GM18505 (cell line): ENCODE measurements around the gene TOMT.
"Not testable (repeated sequence)": the region's sequence is repeated elsewhere in the genome, so short reads cannot be mapped to it uniquely, and the experiment has no call there.

Experiments used
- ATAC-seq: cut with Tn5 transposase; IDR thresholded peaks from one replicate; pipeline ENCODE4 v1.9.1; 2021; ENCODE audit not compliant: unreplicated experiment
- POLR2A ChIP-seq: IDR thresholded peaks from 4 replicates; pipeline ENCODE4 v1.6.1; 2011; ENCODE audit warnings: borderline replicate concordance; ENCODE audit not compliant: insufficient read depth, insufficient read length; ENCODE audit errors: extremely low read depth

The TOMT gene

DNA sequence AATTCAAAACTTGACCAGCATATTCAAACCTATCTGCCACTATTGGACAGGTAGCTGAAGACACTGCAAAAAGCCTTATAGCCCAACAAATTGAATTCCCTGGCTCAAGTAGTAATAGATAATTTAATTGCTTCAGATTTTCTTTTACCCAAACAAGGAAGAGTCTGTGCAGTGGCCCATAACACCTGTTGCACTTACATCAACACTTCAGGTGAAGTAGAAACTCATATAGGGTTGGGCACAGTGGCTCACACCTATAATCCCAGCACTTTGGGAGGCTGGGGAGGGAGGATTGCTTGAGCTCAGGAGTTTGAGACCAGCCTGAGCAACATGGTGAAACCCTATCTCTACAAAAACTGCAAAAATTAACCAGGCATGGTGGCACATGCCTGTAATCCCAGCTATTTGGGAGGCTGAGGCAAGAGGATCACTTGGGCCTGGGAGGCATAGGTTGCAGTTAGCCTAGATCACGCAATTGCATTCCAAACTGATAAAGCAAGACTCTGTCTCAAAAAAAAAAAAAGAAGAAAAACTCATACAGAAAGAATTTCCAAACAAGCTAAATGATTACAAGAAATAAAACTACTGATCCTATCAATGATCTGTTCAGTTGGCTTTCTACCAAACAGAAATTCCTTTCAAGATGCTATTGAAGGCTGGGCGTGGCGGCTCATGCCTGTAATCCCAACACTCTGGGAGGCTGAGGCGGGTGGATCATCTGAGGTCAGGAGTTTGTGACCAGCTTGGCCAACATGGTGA, 39.3 kb downstream of the TOMT start:
- ATAC-seq: no peak
- TF ChIP-seq POLR2A: no peak

DNA sequence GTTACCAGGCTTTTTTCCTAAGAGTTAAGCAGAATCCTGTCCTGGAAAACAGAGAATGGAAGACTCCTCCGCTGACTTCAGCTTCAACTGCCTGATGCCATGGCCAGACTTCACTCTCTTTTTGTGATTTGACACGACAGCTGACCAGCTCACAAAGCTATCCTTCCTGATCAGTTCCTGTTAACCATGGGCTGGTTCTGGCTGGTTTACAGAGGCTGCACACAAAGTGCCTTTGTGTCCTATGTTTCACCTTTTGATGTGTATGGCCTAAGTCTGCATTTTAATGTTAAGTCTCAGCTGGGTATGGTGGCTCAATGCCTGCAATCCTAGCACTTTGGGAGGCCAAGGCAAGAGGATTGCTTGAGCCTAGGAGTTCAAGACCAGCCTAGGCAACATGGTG, 40.9 kb downstream of the TOMT start:
- ATAC-seq: no peak
- TF ChIP-seq POLR2A: no peak

DNA sequence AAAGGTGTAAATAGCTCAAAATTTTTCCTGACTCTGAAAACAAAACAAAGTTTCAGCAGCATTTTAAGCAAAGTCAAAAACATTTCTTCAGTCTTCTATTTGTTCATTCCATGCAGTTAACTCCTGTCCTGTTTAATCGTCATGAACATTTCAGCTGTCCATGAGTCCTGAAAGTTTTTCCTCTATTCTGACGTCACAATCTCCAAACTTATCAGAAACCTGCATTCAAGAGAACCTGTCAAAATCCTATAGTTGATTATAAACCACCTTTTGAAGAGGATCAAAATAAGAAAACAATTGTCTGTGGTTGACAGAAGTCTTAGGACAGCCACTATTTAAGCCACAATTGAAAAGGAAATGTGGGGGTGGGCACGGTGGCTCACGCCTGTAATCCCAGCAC, 45.2 kb downstream of the TOMT start:
- no peak for TF ChIP-seq POLR2A
- no peak for ATAC-seq

DNA sequence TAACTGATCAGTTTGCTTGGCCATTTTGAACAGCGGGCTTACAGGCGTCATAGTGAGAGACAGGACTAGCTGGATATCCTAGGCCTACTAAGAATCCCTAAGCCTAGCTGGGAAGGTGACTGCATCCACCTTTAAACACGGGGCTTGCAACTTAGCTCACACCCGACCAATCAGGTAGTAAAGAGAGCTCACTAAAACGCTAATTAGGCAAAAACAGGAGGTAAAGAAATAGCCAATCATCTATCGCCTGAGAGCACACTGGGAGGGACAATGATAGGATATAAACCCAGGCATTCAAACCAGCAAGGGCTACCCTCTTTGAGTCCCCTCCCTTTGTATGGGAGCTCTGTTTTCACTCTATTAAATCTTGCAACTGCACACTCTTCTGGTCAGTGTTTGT, 48.1 kb downstream of the TOMT start:
- ATAC-seq: not testable (repeated sequence)

DNA sequence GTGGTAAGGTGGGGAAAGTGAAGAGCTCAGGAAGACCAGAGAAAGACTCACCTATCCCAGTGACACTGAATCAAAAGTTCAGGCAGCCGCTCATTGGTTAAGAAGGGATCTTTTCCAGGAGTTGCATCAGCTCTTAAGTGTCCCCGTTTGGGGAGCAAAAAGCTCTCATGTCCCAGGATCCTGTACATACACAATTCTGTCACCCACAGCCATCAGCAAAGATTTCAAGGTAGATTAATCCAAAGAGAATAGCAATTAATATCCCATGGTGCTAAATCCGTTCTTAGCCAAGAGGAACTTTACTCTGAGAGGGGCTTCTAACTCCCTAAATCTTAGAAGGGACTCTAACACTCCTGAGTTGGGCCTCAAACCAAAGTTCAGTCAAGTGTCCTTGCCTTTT, 49.1 kb downstream of the TOMT start:
- TF ChIP-seq POLR2A: no peak
- no peak for ATAC-seq

DNA sequence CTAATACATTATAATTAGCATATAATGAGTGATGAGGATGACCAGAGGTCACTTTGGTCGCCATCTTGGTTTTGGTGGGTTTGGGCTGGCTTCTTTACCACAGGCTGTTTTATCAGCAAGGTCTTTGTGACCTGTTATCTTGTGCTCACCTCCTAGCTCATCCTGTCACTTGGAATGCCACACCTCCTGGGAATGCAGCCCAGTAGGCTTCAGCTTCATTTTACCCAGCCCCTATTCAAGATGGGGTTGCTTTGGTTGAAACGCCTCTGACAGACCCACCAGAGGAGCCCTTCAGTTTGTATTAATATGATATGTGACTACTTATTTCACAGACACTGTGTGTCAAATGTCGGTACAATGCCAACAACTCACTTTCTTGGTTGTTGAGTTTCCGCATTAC, 50.0 kb downstream of the TOMT start:
- no peak for TF ChIP-seq POLR2A
- ATAC-seq: no peak

DNA sequence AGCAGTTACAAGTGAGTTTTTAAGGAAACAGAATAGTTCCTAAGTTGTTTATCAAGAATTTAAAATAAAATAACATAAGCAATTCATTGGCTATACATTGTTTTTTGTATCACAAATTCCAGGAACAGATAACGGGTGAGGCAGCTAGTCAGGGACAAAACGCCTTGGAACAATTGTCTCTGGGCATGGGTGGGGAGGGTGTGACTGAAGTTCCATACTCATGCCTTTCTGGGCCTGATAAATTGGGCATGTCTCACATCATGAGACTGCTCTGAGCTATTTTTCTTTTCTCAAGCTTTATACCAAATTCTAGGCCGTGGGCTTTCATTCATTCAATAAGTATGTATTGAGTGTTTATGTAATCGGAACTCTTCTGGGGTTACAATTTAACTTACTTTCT, 51.4 kb downstream of the TOMT start:
- no peak for TF ChIP-seq POLR2A
- no peak for ATAC-seq
